ENCODE measurements around the gene OSBPL2. TPM values are rescaled to one million over a fixed set of nuclear protein-coding genes. Genes with fewer than 3 reads are reported as not detected.
A peak's percentile ranks its signal among the peaks of the same experiment; 100 is the strongest.

OSBPL2 gene
- total and polyA plus RNA-seq, 12 donors: 12.6 to 55.7 (median 39.8) TPM

DNA sequence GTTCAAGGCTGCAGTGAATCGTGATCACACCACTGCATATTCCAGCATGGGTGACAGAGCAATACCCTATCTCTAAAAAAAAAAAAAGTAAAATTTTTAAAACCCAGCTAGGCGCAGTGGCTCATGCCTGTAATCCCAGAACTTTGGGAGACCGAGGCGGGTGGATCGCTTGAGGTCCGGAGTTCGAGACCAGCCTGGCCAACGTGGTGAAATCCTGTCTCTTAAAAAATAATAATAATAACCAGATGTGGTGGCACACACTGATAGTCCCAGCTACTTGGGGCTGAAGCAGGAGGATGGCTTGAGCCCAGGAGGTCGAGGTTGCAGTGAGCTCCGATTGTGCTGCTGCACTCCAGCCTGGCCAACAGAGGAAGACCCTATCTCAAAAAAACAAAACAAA lies 42.0 kb upstream of the OSBPL2 start:
- H3K27me3 ChIP-seq: no peaks in the 10 kb centered on the region
- peaks cover 0 to 12% (median 0%) of the 10 kb centered on the region in 9 donors for H3K4me1 ChIP-seq
- H3K27ac ChIP-seq: no peak overlapping the region
- H3K9me3 ChIP-seq: no peaks in the 10 kb centered on the region
- TF ChIP-seq, protein P1, sequence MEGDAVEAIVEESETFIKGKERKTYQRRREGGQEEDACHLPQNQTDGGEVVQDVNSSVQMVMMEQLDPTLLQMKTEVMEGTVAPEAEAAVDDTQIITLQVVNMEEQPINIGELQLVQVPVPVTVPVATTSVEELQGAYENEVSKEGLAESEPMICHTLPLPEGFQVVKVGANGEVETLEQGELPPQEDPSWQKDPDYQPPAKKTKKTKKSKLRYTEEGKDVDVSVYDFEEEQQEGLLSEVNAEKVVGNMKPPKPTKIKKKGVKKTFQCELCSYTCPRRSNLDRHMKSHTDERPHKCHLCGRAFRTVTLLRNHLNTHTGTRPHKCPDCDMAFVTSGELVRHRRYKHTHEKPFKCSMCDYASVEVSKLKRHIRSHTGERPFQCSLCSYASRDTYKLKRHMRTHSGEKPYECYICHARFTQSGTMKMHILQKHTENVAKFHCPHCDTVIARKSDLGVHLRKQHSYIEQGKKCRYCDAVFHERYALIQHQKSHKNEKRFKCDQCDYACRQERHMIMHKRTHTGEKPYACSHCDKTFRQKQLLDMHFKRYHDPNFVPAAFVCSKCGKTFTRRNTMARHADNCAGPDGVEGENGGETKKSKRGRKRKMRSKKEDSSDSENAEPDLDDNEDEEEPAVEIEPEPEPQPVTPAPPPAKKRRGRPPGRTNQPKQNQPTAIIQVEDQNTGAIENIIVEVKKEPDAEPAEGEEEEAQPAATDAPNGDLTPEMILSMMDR (IDR thresholded peaks at IDR 0.05): no peak
- H3K36me3 ChIP-seq: peaks cover 0 to 86% (median 36%) of the 10 kb centered on the region in 9 donors
- WGBS, 2 donors: 95 to 96% methylated on average over 10 of the region's 10 CpGs
- H3K4me3 ChIP-seq: no peak overlapping the region
- DNase-seq: no peak
- intact Hi-C loops (cut with DNase I): no loop called here
- no peak for ATAC-seq

DNA sequence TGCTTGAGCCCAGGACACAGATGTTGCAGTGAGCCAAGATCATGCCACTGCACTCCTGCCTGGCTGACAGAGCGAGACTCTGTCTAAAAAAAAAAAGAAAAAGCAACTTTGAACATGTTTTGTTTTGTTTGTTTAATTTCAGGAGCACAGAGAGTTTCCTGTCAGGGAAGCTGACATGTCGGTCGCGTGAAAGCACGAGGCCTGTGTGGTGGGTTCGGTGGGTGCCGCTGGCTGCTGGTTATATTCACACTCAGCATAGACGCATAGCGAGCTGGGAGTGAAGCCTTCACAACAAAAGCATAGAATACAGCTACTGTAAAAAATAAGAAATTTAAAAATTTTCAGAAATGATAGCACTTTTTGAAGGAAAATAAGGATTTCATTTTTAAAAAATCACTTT lies 41.0 kb upstream of the OSBPL2 start:
- H3K27ac ChIP-seq: no peak overlapping the region
- H3K9me3 ChIP-seq: no peaks in the 10 kb centered on the region
- TF ChIP-seq, protein P1 (IDR thresholded peaks at IDR 0.05): no peak
- H3K4me3 ChIP-seq: no peak overlapping the region
- H3K36me3 ChIP-seq: peaks cover 0 to 96% (median 47%) of the 10 kb centered on the region in 9 donors
- peaks cover 0 to 5% (median 0%) of the 10 kb centered on the region in 9 donors for H3K4me1 ChIP-seq
- no peak for ATAC-seq
- 87 to 94% methylated on average over 9 of the region's 9 CpGs for WGBS, 2 donors
- H3K27me3 ChIP-seq: no peaks in the 10 kb centered on the region
- intact Hi-C loops (cut with DNase I): no loop called here
- DNase-seq: peak in 1 of 2 donors; percentile 1

DNA sequence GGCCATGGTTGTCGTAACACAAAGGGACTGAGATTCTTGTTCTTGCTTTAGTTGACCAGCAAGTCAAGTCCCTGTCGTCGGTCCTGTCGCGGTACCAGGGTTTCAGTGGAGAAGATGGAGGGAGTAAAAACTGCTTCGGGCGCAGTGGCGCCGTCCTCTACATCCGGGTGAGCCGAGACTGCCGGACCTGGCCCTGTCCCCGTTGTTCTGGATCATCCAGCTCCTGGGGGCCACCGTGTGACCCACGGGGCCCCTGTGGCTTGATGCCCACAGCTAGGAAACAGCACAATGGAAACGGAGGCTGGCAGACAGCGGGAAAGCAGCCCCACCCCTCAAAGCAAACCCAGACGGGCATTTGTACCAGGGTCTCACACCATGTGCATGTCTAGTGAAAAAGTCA lies 40.5 kb upstream of the OSBPL2 start:
- Histone ChIP-seq H3K36me3 (peaks cover 0 to 100% (median 47%) of the 10 kb centered on the region in 9 donors), H3K9me3 (no peaks in the 10 kb centered on the region), H3K27me3 (no peaks in the 10 kb centered on the region), H3K4me3 (no peak overlapping the region), H3K27ac (no peak overlapping the region), H3K4me1 (peaks cover 0 to under 1% (median 0%) of the 10 kb centered on the region in 9 donors)
- 94 to 95% methylated on average over 18 of the region's 18 CpGs for WGBS, 2 donors
- intact Hi-C loops (cut with DNase I): no loop called here
- ATAC-seq (no peak), DNase-seq (peak in 1 of 2 donors; percentile 1)
- TF ChIP-seq, protein P1 (IDR thresholded peaks at IDR 0.05): no peak

DNA sequence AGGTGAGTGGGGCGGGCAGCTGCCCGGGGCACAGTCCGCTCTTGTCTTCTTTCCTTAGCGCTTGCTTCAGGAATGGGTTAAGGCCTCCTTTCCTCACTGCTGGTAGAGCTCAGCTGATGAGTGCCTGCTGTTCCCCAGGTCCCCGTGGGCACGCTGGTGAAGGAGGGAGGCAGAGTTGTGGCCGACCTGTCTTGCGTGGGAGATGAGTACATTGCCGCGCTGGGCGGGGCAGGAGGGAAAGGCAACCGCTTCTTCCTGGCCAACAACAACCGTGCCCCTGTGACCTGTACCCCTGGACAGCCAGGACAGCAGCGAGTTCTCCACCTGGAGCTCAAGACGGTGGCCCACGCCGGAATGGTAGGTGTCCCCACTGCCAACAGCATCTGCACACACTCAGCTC lies 39.8 kb upstream of the OSBPL2 start:
- peak in 1 of 2 donors; percentile 5 for DNase-seq
- intact Hi-C loops (cut with DNase I): no loop called here
- ATAC-seq: no peak
- Histone ChIP-seq H3K27me3 (no peaks in the 10 kb centered on the region), H3K36me3 (peaks cover 0 to 100% (median 42%) of the 10 kb centered on the region in 9 donors), H3K9me3 (no peaks in the 10 kb centered on the region), H3K27ac (no peak overlapping the region), H3K4me3 (no peak overlapping the region), H3K4me1 (no peaks in the 10 kb centered on the region)
- WGBS, 2 donors: 91 to 96% methylated on average over 17 of the region's 17 CpGs
- TF ChIP-seq, protein P1 (IDR thresholded peaks at IDR 0.05): no peak
